ENCODE data around the gene BMF.
"Not testable (repeated sequence)": the region's sequence is repeated elsewhere in the genome, so short reads cannot be mapped to it uniquely, and the experiment has no call there.

Gene BMF

GRCh38 chr15:40121911-40122638, 13.4 kb upstream of the BMF start:
- no peak for TF ChIP-seq CTCF (IDR thresholded peaks at IDR 0.05; ENCODE audit: control insufficient read depth, extremely low read depth, insufficient read depth)
- no peak overlapping the region for H3K4me3 ChIP-seq (ENCODE audit: low read depth, low read length)
- DNase-seq (ENCODE audit: low read depth) = no peak

GRCh38 chr15:40118473-40118872, 9.8 kb upstream of the BMF start:
- TF ChIP-seq CTCF (IDR thresholded peaks at IDR 0.05; ENCODE audit: control insufficient read depth, extremely low read depth, insufficient read depth) = no peak
- DNase-seq (ENCODE audit: low read depth) = no peak
- H3K4me3 ChIP-seq (ENCODE audit: low read depth, low read length) = no peak overlapping the region

GRCh38 chr15:40115670-40116093, 7.0 kb upstream of the BMF start:
- no peak for DNase-seq (ENCODE audit: low read depth)
- no peak for TF ChIP-seq CTCF (IDR thresholded peaks at IDR 0.05; ENCODE audit: control insufficient read depth, extremely low read depth, insufficient read depth)
- H3K4me3 ChIP-seq (ENCODE audit: low read depth, low read length) = no peak overlapping the region

- H3K4me3 ChIP-seq (ENCODE audit: low read depth, low read length); DNase-seq (ENCODE audit: low read depth): not testable (repeated sequence)
These were observed 6.4 kb upstream of the BMF start for GRCh38 chr15:40115106-40115505.

- no peak for TF ChIP-seq CTCF (IDR thresholded peaks at IDR 0.05; ENCODE audit: control insufficient read depth, extremely low read depth, insufficient read depth)
- no peak for DNase-seq (ENCODE audit: low read depth)
- no peak overlapping the region for H3K4me3 ChIP-seq (ENCODE audit: low read depth, low read length)
These were observed 5.5 kb upstream of the BMF start for GRCh38 chr15:40114218-40114617.

GRCh38 chr15:40112789-40113188, 4.1 kb upstream of the BMF start:
- no peak for TF ChIP-seq CTCF (IDR thresholded peaks at IDR 0.05; ENCODE audit: control insufficient read depth, extremely low read depth, insufficient read depth)
- no peak overlapping the region for H3K4me3 ChIP-seq (ENCODE audit: low read depth, low read length)
- DNase-seq (ENCODE audit: low read depth) = no peak

GRCh38 chr15:40111888-40112287, 3.2 kb upstream of the BMF start:
- no peak for TF ChIP-seq CTCF (IDR thresholded peaks at IDR 0.05; ENCODE audit: control insufficient read depth, extremely low read depth, insufficient read depth)

More at GRCh38 chr15:40111888-40112287, 3.2 kb upstream of the BMF start:
- DNase-seq (ENCODE audit: low read depth) = no peak
- no peak overlapping the region for H3K4me3 ChIP-seq (ENCODE audit: low read depth, low read length)
